HepG2 (cell line): ENCODE results near the gene ENTPD2. TPM values are rescaled to one million over a fixed set of nuclear protein-coding genes. Genes with fewer than 3 reads are reported as not detected.

Source experiments
- ATAC-seq: fragments of 200-7000 bp; cut with Tn5 transposase; 3 replicates; pipeline ENCODE4 v1.9.1; 2020; ENCODE audit warnings: mild to moderate bottlenecking, moderate library complexity
- BruUV-seq: library from RNA; stranded (reverse); fragments of 400-500 nt; replicated peaks from 2 replicates; lab custom pipeline; 2021; lab: Mats Ljungman, UMichigan
- CTCF ChIA-PET: fragments of 300-600 bp; formaldehyde crosslinking; extraction: SDS; loops from one replicate; lab custom pipeline; 2021; ENCODE audit warnings: low total read pairs, inconsistent platforms, low intra/inter-chr PET ratio; lab: Yijun Ruan, JAX
- POLR2A ChIA-PET: fragments of 350-600 bp; sonication (Branson Sonifier 250); formaldehyde crosslinking; loops from one replicate; lab custom pipeline; 2020; ENCODE audit warnings: antibody characterized with exemption, inconsistent platforms; lab: Yijun Ruan, JAX
- DNase-seq: peaks from one replicate; pipeline ENCODE4 v3.0.0-alpha.2; 2015; ENCODE audit warnings: low spot score
- FAIRE-seq: peaks from 3 replicates; lab custom pipeline; 2011; peaks lifted over from hg19 to GRCh38; lab: Jason Lieb, UNC
- H2AFZ ChIP-seq: one replicate; pipeline ENCODE4 v1.6.1; 2011; ENCODE audit warnings: low read length, inconsistent platforms
- H3K27ac ChIP-seq: fragments of 300-600 bp; 3 replicates; pipeline ENCODE4 v1.8.0; 2011; ENCODE audit warnings: mixed run types, mild to moderate bottlenecking, mixed read lengths, low read length, inconsistent platforms; ENCODE audit not compliant: insufficient read depth; ENCODE audit errors: extremely low read length
- H3K27me3 ChIP-seq, 2 experiments: fragments of 200-600 bp in 1 of 2; 2 replicates in 1 of 2; 3 replicates in 1 of 2; pipeline versions ENCODE4 v1.6.0 to v1.8.0; 2011; ENCODE audit warnings: low read length in 2 of 2, mild to moderate bottlenecking in 2 of 2, moderate library complexity in 2 of 2, inconsistent platforms in 1 of 2; ENCODE audit not compliant: insufficient read depth in 2 of 2, control insufficient read depth in 1 of 2
- H3K36me3 ChIP-seq, 2 experiments: fragments of 200-600 bp in 1 of 2; replicated peaks in 1 of 2; 2 replicates in 1 of 2; 3 replicates in 1 of 2; pipeline versions ENCODE4 v1.5.1 to v1.8.0; 2011; ENCODE audit warnings: low read length in 2 of 2, inconsistent platforms in 1 of 2; ENCODE audit not compliant: insufficient read depth in 2 of 2, control insufficient read depth in 1 of 2
- H3K4me1 ChIP-seq: 2 replicates; pipeline ENCODE4 v1.5.1; 2012; ENCODE audit warnings: low read length, inconsistent platforms; ENCODE audit not compliant: insufficient read depth
- H3K4me2 ChIP-seq: 2 replicates; pipeline ENCODE4 v1.6.0; 2011; ENCODE audit warnings: low read depth, low read length, inconsistent platforms
- H3K4me3 ChIP-seq, 3 experiments: fragments of 200-600 bp in 1 of 3; sonication (generic), shearing (Covaris generic) in 1 of 3; replicated peaks in 1 of 3; 2 replicates each; pipeline ENCODE4 v1.5.1; 2011 to 2016; ENCODE audit warnings: low read length in 3 of 3, inconsistent platforms in 2 of 3, low read depth in 2 of 3, mild to moderate bottlenecking in 2 of 3, control low read depth in 1 of 3, mixed read lengths in 1 of 3; ENCODE audit not compliant: insufficient read depth in 1 of 3
- H3K79me2 ChIP-seq: one replicate; pipeline ENCODE4 v1.6.1; 2011; ENCODE audit warnings: low read length, inconsistent platforms; ENCODE audit not compliant: insufficient read depth
- H3K9ac ChIP-seq: 2 replicates; pipeline ENCODE4 v1.6.0; 2011; ENCODE audit warnings: mild to moderate bottlenecking, low read depth, low read length, inconsistent platforms; ENCODE audit not compliant: insufficient read depth
- H3K9me3 ChIP-seq: 2 replicates; pipeline ENCODE4 v1.5.1; 2012; ENCODE audit warnings: mild to moderate bottlenecking, low read length
- H4K20me1 ChIP-seq: 2 replicates; pipeline ENCODE4 v1.6.0; 2011; ENCODE audit warnings: inconsistent platforms, mild to moderate bottlenecking, low read length, moderate library complexity; ENCODE audit not compliant: insufficient read depth
- ARHGAP35 ChIP-seq: sonication (generic); formaldehyde crosslinking; IDR thresholded peaks from 2 replicates; pipeline ENCODE4 v1.9.0; 2022; ENCODE audit warnings: mild to moderate bottlenecking, inconsistent platforms, moderate library complexity, missing genetic modification reagents, borderline replicate concordance
- CBFB ChIP-seq: sonication (generic); formaldehyde crosslinking; IDR thresholded peaks from 2 replicates; pipeline ENCODE4 v1.4.0; 2020; ENCODE audit warnings: missing genetic modification reagents
- CREBL2 ChIP-seq: sonication (generic); formaldehyde crosslinking; IDR thresholded peaks from 2 replicates; pipeline ENCODE4 v1.8.1; 2023; ENCODE audit warnings: missing genetic modification reagents, mild to moderate bottlenecking, borderline replicate concordance
- EED ChIP-seq: sonication (generic); formaldehyde crosslinking; IDR thresholded peaks from 2 replicates; pipeline ENCODE4 v1.5.0; 2020; ENCODE audit warnings: mild to moderate bottlenecking, missing genetic modification reagents
- IKZF5 ChIP-seq: IDR thresholded peaks from 2 replicates; pipeline ENCODE4 v1.6.1; 2018; ENCODE audit warnings: missing genetic modification reagents, mild to moderate bottlenecking, missing compliant biosample characterization
- MAFG ChIP-seq: sonication (generic); formaldehyde crosslinking; IDR thresholded peaks from 2 replicates; pipeline ENCODE4 v1.5.1; 2020; ENCODE audit warnings: mild to moderate bottlenecking, missing genetic modification reagents
- MEIS2 ChIP-seq: sonication (generic); formaldehyde crosslinking; IDR thresholded peaks from 2 replicates; pipeline ENCODE4 v1.9.0; 2021; ENCODE audit warnings: mild to moderate bottlenecking, missing genetic modification reagents
- MXI1 ChIP-seq: IDR thresholded peaks from 3 replicates; pipeline ENCODE4 v1.6.1; 2012; ENCODE audit warnings: low read depth, low read length, inconsistent platforms, borderline replicate concordance
- SIN3B ChIP-seq: fragments of 150-350 bp; IDR thresholded peaks from 2 replicates; pipeline ENCODE4 v1.6.1; 2014; ENCODE audit warnings: low read length
- THAP8 ChIP-seq: sonication (generic); formaldehyde crosslinking; IDR thresholded peaks from 2 replicates; pipeline ENCODE4 v1.5.1; 2020; ENCODE audit warnings: missing genetic modification reagents, mild to moderate bottlenecking, borderline replicate concordance
- THRA ChIP-seq: sonication (generic); formaldehyde crosslinking; IDR thresholded peaks from 2 replicates; pipeline ENCODE4 v1.4.0; 2020; ENCODE audit warnings: missing genetic modification reagents, borderline replicate concordance
- ZGPAT ChIP-seq: IDR thresholded peaks from 2 replicates; pipeline ENCODE4 v1.6.1; 2016; ENCODE audit warnings: mild to moderate bottlenecking
- ZNF232 ChIP-seq: sonication (generic); formaldehyde crosslinking; IDR thresholded peaks from 2 replicates; pipeline ENCODE4 v1.4.0; 2020; ENCODE audit warnings: missing genetic modification reagents, borderline replicate concordance
- ZNF367 ChIP-seq: sonication (generic); formaldehyde crosslinking; IDR thresholded peaks from 2 replicates; pipeline ENCODE4 v1.4.0; 2020; ENCODE audit warnings: missing genetic modification reagents, borderline replicate concordance
- ZNF713 ChIP-seq: sonication (generic); formaldehyde crosslinking; IDR thresholded peaks from 2 replicates; pipeline ENCODE4 v1.4.0; 2020; ENCODE audit warnings: mild to moderate bottlenecking, missing genetic modification reagents
- ZNF724P ChIP-seq: sonication (generic); formaldehyde crosslinking; IDR thresholded peaks from 2 replicates; pipeline ENCODE4 v1.8.0; 2022; ENCODE audit warnings: missing genetic modification reagents, borderline replicate concordance
- ZNF776 ChIP-seq: sonication (generic); formaldehyde crosslinking; IDR thresholded peaks from 2 replicates; pipeline ENCODE4 v1.4.0; 2020; ENCODE audit warnings: mild to moderate bottlenecking, missing genetic modification reagents
- ZNF780A ChIP-seq: sonication (generic); formaldehyde crosslinking; IDR thresholded peaks from 2 replicates; pipeline ENCODE4 v1.8.0; 2022; ENCODE audit warnings: mild to moderate bottlenecking, missing genetic modification reagents, moderate library complexity
- WGBS: methylation state at CpG from one replicate; pipeline ENCODE4 v1.1.6; 2017; ENCODE audit warnings: low lambda C conversion rate; 5-methylcytosine and 5-hydroxymethylcytosine counted together
- in situ Hi-C: cut with HindIII; loops from 2 replicates; pipeline ENCODE4 v1.10.0; 2017; ENCODE audit warnings: low pct_unique_long_range_greater_than_20kb; ENCODE audit not compliant: extremely low pct_ligation_motif_present
- intact Hi-C: fragments of 100-400 bp; cut with micrococcal nuclease; formaldehyde crosslinking; loops from one replicate; pipeline ENCODE4 v1.10.0; 2022; ENCODE audit not compliant: unreplicated experiment
- polyA plus RNA-seq, 8 experiments: library from polyadenylated mRNA; depleted of rRNA in 3 of 8; stranded (reverse) in 7 of 8; unstranded in 1 of 8; fragments of >200 nt; fragmentation: Illumina TruSeq in 4 of 8; extraction: Trizol in 4 of 8; gene quantifications; 2 replicates each; pipeline versions ENCODE4 v1.2.1 to v1.2.3, GENCODE V29; 2011 to 2016; ENCODE audit warnings: low read depth in 4 of 8, missing spikeins in 1 of 8, mixed read lengths in 1 of 8; ENCODE audit not compliant: insufficient read depth in 1 of 8
- total RNA-seq, 5 experiments: library from RNA; depleted of rRNA; stranded (reverse); fragments of >200 nt; fragmentation: Illumina TruSeq; extraction: Trizol; gene quantifications; 2 replicates each; pipeline ENCODE4 v1.2.3, GENCODE V29; 2016; ENCODE audit warnings: low read depth in 1 of 5

ENTPD2 gene
- total and polyA plus RNA-seq, 2 of the 13 experiments (the other 11 are each of a cell fraction or from before 2014, with no cell fraction given): 0.95 to 3.2 TPM

- Histone ChIP-seq H3K4me3 (no peak overlapping the region), H3K79me2 (peaks cover 3% of the 10 kb centered on the region), H3K36me3 (peaks cover 11 to 16% of the 10 kb centered on the region in 2 experiments; a peak in 4 of 5 replicates), H3K27me3 (no peaks in the 10 kb centered on the region; a peak in 1 of 5 replicates), H2AFZ (no peak overlapping the region), H3K9me3 (no peaks in the 10 kb centered on the region), H3K4me2 (peak overlapping the region; percentile 2; the same call in 1 of the 2 replicates), H3K9ac (no peak overlapping the region), H3K27ac (peak overlapping the region; percentile 46), H3K4me1 (peaks cover 47% of the 10 kb centered on the region), H4K20me1 (no peaks in the 10 kb centered on the region)
- intact Hi-C loops (no loop called here), in situ Hi-C loops (no loop called here)
- ATAC-seq: no peak; the same call in 2 of the 3 replicates
- POLR2A ChIA-PET: interaction anchor here (1.1 to 6.4 kb wide), 6 partner anchors 13 to 194 kb away, joined by 3 to 105 read pairs (median 6); partner anchors contain the start of genes SAPCD2, TOR4A and TUBB4B
- DNase-seq: peak; percentile 70
- CTCF ChIA-PET: no interaction called here
- no TSS peak for BruUV-seq
- WGBS: 60% methylated on average over 6 of the region's 12 CpGs
- no peak for FAIRE-seq
- no peak for TF ChIP-seq ZNF713 (CRISPR knock-in tag)
- 0 out of 2 replicates have a peak, but pooled peaks have one; percentile 23 for TF ChIP-seq IKZF5
- TF ChIP-seq ARHGAP35 (CRISPR knock-in tag): no peak
- peak; percentile 53; the same call in 1 of the 3 replicates for TF ChIP-seq MXI1
- peak; percentile 80 for TF ChIP-seq MAFG (CRISPR knock-in tag)
- no peak for TF ChIP-seq EED (CRISPR knock-in tag)
- TF ChIP-seq ZNF780A: no peak
- no peak for TF ChIP-seq ZNF232 (CRISPR knock-in tag)
- TF ChIP-seq THRA: no peak
- TF ChIP-seq ZNF776 (CRISPR knock-in tag): no peak
- no peak for TF ChIP-seq ZNF724P
- TF ChIP-seq ZGPAT (CRISPR knock-in tag): no peak
- no peak for TF ChIP-seq THAP8
- no peak for TF ChIP-seq CREBL2
- no peak for TF ChIP-seq ZNF367 (CRISPR knock-in tag)
- no peak for TF ChIP-seq CBFB (CRISPR knock-in tag)
- no peak for TF ChIP-seq SIN3B
- TF ChIP-seq MEIS2 (CRISPR knock-in tag): no peak
Observed at GRCh38 chr9:137083394-137084004, 29.6 kb upstream of the ENTPD2 start.
